SK-N-SH (cell line): ENCODE data around the gene DPYSL4.

ENCODE experiments used
- EP300 ChIP-seq, 2 experiments: IDR thresholded peaks; 2 replicates each; pipeline versions ENCODE4 v1.4.0 to v1.6.1; 2012; ENCODE audit warnings: borderline replicate concordance in 1 of 2, low read depth in 1 of 2, low read length in 1 of 2
- TF ChIP-seq, protein P1 (sequence below): fragments of 200-600 bp; sonication (generic); IDR thresholded peaks from 2 replicates; pipeline ENCODE4 v1.6.1; 2017; ENCODE audit warnings: antibody characterized with exemption, mild to moderate bottlenecking, moderate library complexity

DNA sequence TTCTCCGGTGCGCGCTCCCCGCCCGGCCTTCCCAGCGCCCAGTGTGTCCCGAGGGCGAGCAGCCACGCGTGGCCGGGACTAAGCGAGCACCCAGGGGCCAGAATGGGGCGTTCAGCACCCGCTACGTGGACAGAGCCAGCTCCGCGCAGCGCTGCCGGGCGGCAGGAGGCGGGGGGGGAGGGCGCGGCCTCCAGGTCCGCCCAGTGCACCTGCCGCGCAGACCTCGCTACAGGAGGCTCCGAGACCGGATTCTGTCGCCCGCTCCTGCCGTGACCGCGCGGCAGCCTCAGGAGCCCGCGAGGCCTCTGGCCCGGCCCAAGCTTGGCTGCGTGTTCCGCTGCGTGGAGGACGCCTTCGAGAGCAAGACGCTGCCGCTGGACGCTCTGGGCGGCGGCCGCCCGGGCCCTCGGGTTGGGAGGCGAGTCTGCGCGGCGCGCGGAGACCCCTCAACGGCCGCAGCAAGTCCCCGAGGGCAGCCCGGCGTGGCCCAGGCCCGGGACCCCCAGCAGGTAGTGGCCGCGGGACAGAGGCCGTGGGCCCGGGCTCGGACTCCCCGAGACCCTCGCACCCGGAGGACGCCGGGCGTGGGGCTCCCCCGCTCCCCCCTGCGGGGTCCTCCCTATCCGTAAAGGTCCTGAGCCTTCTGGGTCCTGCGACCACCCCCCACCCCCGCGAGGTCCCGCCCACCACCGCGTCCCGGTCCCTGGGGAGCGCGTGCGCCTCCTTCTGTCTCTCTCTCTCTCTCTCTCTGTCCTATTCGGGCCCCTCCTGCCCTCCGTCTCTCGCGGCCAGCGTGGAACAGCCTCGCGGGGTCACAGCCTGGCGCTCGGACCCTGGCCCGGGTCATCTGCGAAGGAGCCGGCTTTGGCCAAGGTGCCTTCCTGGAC, 904 bp upstream of the DPYSL4 start:
- TF ChIP-seq EP300 (IDR thresholded peaks at IDR 0.05; ENCODE audit: borderline replicate concordance in 1 of 2, low read depth in 1 of 2, low read length in 1 of 2): no peak
- TF ChIP-seq, protein P1, sequence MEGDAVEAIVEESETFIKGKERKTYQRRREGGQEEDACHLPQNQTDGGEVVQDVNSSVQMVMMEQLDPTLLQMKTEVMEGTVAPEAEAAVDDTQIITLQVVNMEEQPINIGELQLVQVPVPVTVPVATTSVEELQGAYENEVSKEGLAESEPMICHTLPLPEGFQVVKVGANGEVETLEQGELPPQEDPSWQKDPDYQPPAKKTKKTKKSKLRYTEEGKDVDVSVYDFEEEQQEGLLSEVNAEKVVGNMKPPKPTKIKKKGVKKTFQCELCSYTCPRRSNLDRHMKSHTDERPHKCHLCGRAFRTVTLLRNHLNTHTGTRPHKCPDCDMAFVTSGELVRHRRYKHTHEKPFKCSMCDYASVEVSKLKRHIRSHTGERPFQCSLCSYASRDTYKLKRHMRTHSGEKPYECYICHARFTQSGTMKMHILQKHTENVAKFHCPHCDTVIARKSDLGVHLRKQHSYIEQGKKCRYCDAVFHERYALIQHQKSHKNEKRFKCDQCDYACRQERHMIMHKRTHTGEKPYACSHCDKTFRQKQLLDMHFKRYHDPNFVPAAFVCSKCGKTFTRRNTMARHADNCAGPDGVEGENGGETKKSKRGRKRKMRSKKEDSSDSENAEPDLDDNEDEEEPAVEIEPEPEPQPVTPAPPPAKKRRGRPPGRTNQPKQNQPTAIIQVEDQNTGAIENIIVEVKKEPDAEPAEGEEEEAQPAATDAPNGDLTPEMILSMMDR: no peak
